Muscle layer of duodenum (tissue), 2 donors: Measurements from ENCODE around the gene SNU13.

Source experiments
- H3K27ac ChIP-seq: one replicate; pipeline ENCODE4 v1.7.0; 2013; ENCODE audit warnings: mild to moderate bottlenecking, low read length
- H3K27me3 ChIP-seq: one replicate; pipeline ENCODE4 v1.7.0; 2013; ENCODE audit warnings: low read depth, mild to moderate bottlenecking, control low read depth, low read length
- H3K36me3 ChIP-seq, 2 donors: one replicate each; pipeline ENCODE4 v1.7.0; 2013; ENCODE audit warnings: low read length in 2 of 2, control low read depth in 1 of 2, mild to moderate bottlenecking in 1 of 2; ENCODE audit not compliant: insufficient read depth in 2 of 2, control insufficient read depth in 1 of 2
- H3K4me1 ChIP-seq, 2 donors: one replicate each; pipeline ENCODE4 v1.7.0; 2013; ENCODE audit warnings: low read length in 2 of 2, mild to moderate bottlenecking in 2 of 2, control low read depth in 1 of 2, moderate library complexity in 1 of 2; ENCODE audit not compliant: insufficient read depth in 2 of 2, control insufficient read depth in 1 of 2
- H3K4me3 ChIP-seq, 2 donors: one replicate each; pipeline ENCODE4 v1.7.0; 2013; ENCODE audit warnings: low read length in 2 of 2, low read depth in 1 of 2, mild to moderate bottlenecking in 1 of 2
- H3K9me3 ChIP-seq, 2 donors: one replicate each; pipeline ENCODE4 v1.7.0; 2013; ENCODE audit warnings: low read length in 2 of 2, control low read depth in 1 of 2, mild to moderate bottlenecking in 1 of 2; ENCODE audit not compliant: control insufficient read depth in 1 of 2
- donor health status: healthy.

Gene SNU13

DNA sequence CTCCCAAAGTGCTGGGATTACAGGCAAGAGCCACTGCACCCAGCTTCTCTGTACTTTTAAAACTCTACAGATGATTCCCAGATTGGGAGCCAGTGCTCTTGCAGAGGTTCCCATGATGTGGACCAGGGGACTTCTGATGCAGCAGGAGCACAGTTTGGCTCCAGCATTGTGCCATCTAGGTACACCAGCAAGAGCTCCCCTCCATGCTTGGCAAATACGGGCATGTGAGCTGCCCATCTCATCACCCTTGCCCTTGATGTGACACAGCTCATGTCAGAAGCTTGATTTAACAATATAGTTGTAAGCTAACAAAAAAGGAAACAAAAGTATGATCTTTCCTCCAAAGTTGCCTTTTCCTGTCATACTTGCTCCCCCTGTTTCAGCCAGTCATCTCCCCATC, 28.7 kb downstream of the SNU13 start:
- Histone ChIP-seq H3K27ac (no peak overlapping the region), H3K4me1 (no peaks in the 10 kb centered on the region), H3K36me3 (peaks cover 72 to 89% of the 10 kb centered on the region in 2 donors)

DNA sequence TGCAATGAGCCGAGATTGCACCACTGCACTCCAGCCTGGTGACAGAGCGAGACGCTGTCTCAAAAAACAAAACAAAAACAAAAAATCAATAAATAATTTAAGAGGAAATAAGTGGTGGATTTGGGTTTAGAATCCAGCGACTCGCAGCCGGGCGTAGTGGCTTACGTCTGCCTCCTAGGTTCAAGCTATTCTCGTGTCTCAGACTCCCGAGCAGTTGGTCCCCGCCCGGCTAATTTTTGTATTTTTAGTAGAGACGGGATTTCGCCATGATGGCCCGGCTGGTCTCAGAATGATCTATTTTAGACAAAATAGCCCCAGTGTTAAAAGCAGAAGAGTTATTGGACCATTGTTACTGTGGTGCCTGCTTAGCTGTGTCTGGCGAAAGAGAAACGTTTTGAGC, 29.8 kb downstream of the SNU13 start:
- Histone ChIP-seq H3K36me3 (peaks cover 72 to 89% of the 10 kb centered on the region in 2 donors), H3K4me1 (no peaks in the 10 kb centered on the region), H3K9me3 (no peaks in the 10 kb centered on the region), H3K27ac (no peak overlapping the region), H3K4me3 (no peak overlapping the region), H3K27me3 (no peaks in the 10 kb centered on the region)

More for the DNA sequence above, 28.7 kb downstream of the SNU13 start:
- Histone ChIP-seq H3K27me3 (no peaks in the 10 kb centered on the region), H3K4me3 (no peak overlapping the region), H3K9me3 (no peaks in the 10 kb centered on the region)

DNA sequence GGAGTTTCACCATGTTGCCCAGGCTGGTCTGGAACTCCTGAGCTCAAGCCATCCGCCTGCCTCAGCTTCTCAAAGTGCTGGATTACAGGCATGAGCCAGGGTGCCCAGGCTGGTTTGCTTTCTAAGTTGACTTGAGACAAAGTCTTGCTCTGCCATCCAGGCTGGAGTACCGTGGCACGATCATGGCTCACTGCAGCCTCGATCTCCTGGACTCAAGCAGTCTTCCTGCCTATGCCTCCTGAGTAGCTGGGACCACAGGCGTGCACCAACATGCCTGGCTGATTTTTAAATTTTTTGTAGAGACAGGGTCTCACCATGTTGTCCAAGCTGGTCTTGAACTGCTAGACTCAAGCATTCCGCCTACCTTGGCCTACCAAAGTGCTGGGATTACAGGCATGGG, 31.0 kb downstream of the SNU13 start:
- no peaks in the 10 kb centered on the region for H3K4me1 ChIP-seq
- no peak overlapping the region for H3K27ac ChIP-seq
- H3K27me3 ChIP-seq = no peaks in the 10 kb centered on the region
- no peak overlapping the region for H3K4me3 ChIP-seq
- no peaks in the 10 kb centered on the region for H3K9me3 ChIP-seq
- H3K36me3 ChIP-seq = peaks cover 75 to 88% of the 10 kb centered on the region in 2 donors

GRCh38 chr22:41656556-41656955, 32.1 kb downstream of the SNU13 start:
- Histone ChIP-seq H3K36me3 (peaks cover 71 to 88% of the 10 kb centered on the region in 2 donors), H3K4me3 (no peak overlapping the region), H3K27me3 (no peaks in the 10 kb centered on the region), H3K4me1 (no peaks in the 10 kb centered on the region), H3K27ac (no peak overlapping the region), H3K9me3 (no peaks in the 10 kb centered on the region)

GRCh38 chr22:41654322-41654721, 34.3 kb downstream of the SNU13 start:
- Histone ChIP-seq H3K27me3 (no peaks in the 10 kb centered on the region), H3K36me3 (peaks cover 58 to 80% of the 10 kb centered on the region in 2 donors), H3K27ac (no peak overlapping the region), H3K4me1 (no peaks in the 10 kb centered on the region), H3K4me3 (no peak overlapping the region), H3K9me3 (no peaks in the 10 kb centered on the region)

GRCh38 chr22:41650821-41651220, 37.8 kb downstream of the SNU13 start:
- H3K36me3 ChIP-seq = peaks cover 47 to 80% of the 10 kb centered on the region in 2 donors
- no peaks in the 10 kb centered on the region for H3K4me1 ChIP-seq
- no peak overlapping the region for H3K4me3 ChIP-seq
- H3K27ac ChIP-seq = no peak overlapping the region
- no peaks in the 10 kb centered on the region for H3K9me3 ChIP-seq
- no peaks in the 10 kb centered on the region for H3K27me3 ChIP-seq

GRCh38 chr22:41650229-41650628, 38.4 kb downstream of the SNU13 start:
- H3K36me3 ChIP-seq = peaks cover 49 to 83% of the 10 kb centered on the region in 2 donors

GRCh38 chr22:41648432-41648831, 40.2 kb downstream of the SNU13 start:
- Histone ChIP-seq H3K4me1 (no peaks in the 10 kb centered on the region), H3K36me3 (peaks cover 37 to 73% of the 10 kb centered on the region in 2 donors), H3K27me3 (no peaks in the 10 kb centered on the region), H3K27ac (no peak overlapping the region), H3K4me3 (no peak overlapping the region), H3K9me3 (no peaks in the 10 kb centered on the region)

More at GRCh38 chr22:41650229-41650628, 38.4 kb downstream of the SNU13 start:
- Histone ChIP-seq H3K4me3 (no peak overlapping the region), H3K4me1 (no peaks in the 10 kb centered on the region), H3K27me3 (no peaks in the 10 kb centered on the region), H3K9me3 (no peaks in the 10 kb centered on the region), H3K27ac (no peak overlapping the region)

GRCh38 chr22:41647771-41648170, 40.9 kb downstream of the SNU13 start:
- H3K9me3 ChIP-seq = no peaks in the 10 kb centered on the region
- H3K36me3 ChIP-seq = peaks cover 34 to 71% of the 10 kb centered on the region in 2 donors
- no peaks in the 10 kb centered on the region for H3K4me1 ChIP-seq
- no peak overlapping the region for H3K27ac ChIP-seq
- H3K4me3 ChIP-seq = no peak overlapping the region
- H3K27me3 ChIP-seq = no peaks in the 10 kb centered on the region

DNA sequence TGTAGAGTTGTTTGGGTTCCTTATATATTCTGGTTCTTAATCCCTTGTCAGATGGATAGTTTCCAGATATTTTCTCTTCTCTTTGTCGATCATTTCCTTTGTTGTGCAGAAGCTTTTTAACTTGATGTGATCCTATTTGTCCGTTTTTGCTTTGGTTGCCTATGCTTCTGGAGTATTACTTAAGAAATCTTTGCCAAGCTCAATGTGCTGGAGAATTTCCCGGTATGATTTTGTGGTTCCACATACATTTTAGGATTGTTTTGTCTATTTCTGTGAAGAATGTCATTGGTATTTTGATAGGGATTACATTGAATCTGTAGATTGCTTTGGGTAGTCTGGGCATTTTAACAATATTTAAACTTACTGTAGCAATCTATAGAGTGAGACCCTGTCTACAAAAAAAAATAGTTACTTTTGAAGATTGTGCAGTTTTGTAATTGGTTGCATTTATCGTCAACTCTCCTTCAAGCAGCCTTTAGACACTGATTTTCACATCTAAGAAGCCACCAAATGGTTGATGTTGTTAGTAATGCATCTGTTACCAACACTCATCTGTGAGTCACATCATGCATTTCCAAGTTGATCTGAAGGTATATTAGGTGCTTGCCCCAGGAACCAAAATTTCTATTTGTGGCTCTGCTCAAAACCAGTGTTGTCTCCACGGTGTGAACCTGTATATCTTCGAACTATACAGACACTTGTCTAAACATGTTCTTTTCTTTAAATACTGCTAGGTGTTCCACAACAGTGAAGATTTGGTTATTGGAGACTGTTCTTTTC, 46.1 kb downstream of the SNU13 start:
- no peaks in the 10 kb centered on the region for H3K9me3 ChIP-seq
- H3K4me3 ChIP-seq = no peak overlapping the region
- no peaks in the 10 kb centered on the region for H3K27me3 ChIP-seq
- no peaks in the 10 kb centered on the region for H3K4me1 ChIP-seq
- no peak overlapping the region for H3K27ac ChIP-seq
- H3K36me3 ChIP-seq = peaks cover 47 to 77% of the 10 kb centered on the region in 2 donors

DNA sequence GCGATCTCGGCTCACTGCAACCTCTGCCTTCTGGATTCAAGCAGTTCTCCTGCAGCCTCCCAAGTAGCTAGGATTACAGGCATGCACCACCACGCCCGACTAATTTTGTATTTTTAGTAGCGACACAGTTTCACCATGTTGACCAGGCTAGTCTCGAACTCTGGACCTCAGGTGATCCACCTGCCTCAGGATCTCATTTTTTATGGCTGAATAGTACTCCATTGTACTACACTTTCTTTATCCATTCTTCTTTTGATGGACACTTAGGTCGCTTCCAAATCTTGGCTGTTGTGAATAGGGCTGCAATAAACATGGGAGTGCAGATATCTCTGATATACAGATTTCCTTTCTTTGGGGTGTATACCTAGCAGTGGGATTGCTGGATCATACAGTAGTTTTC, 46.8 kb downstream of the SNU13 start:
- Histone ChIP-seq H3K36me3 (peaks cover 50 to 77% of the 10 kb centered on the region in 2 donors), H3K27me3 (no peaks in the 10 kb centered on the region), H3K27ac (no peak overlapping the region), H3K4me3 (no peak overlapping the region), H3K9me3 (no peaks in the 10 kb centered on the region), H3K4me1 (no peaks in the 10 kb centered on the region)

- Histone ChIP-seq H3K9me3 (no peaks in the 10 kb centered on the region), H3K36me3 (peaks cover 60 to 79% of the 10 kb centered on the region in 2 donors)
Observed at GRCh38 chr22:41638748-41639147, 49.9 kb downstream of the SNU13 start.

More at GRCh38 chr22:41638748-41639147, 49.9 kb downstream of the SNU13 start:
- Histone ChIP-seq H3K4me1 (no peaks in the 10 kb centered on the region), H3K27me3 (no peaks in the 10 kb centered on the region), H3K27ac (no peak overlapping the region), H3K4me3 (no peak overlapping the region)
